ENCODE measurements around the gene RAPGEFL1.
A peak's percentile ranks its signal among the peaks of the same experiment; 100 is the strongest.
"Not testable (repeated sequence)": the region's sequence is repeated elsewhere in the genome, so short reads cannot be mapped to it uniquely, and the experiment has no call there.

RAPGEFL1 gene, protein sequence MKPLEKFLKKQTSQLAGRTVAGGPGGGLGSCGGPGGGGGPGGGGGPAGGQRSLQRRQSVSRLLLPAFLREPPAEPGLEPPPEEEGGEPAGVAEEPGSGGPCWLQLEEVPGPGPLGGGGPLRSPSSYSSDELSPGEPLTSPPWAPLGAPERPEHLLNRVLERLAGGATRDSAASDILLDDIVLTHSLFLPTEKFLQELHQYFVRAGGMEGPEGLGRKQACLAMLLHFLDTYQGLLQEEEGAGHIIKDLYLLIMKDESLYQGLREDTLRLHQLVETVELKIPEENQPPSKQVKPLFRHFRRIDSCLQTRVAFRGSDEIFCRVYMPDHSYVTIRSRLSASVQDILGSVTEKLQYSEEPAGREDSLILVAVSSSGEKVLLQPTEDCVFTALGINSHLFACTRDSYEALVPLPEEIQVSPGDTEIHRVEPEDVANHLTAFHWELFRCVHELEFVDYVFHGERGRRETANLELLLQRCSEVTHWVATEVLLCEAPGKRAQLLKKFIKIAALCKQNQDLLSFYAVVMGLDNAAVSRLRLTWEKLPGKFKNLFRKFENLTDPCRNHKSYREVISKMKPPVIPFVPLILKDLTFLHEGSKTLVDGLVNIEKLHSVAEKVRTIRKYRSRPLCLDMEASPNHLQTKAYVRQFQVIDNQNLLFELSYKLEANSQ

DNA sequence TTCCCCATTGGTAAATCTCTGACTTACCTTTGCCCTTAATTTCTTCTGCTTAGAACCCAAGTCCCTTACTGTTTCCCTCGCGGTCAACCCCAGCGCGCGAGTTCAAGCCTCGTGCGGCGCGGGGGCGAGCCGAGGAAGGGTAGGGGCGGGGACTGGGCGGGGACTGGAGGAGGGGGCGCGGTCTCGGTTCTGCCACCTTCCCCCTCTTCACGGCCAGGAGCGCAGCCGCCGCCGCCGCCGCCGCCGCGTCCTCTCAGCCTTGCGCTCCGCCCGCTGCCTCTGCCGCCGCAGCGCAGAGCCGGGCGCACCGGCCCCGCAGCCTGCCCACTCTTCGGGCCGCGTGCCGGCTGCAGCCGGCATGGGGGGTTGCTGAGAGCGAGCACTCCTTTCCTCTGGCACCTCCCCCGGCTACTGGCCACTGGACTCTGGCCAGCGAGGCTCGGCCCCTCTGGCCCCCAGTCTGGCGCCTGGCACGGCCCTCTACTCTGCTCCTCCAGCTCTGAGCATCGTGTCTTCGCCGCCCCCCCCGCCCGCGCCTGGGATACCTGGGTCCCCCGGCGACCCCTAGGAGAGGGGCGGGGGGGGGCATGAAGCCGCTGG, at the start of gene RAPGEFL1:
RAPGEFL1 (plus strand) TSS at position 196 of the 600 bp plus-strand sequence; CDS start at position 588, 392 bp downstream.
- peak; percentile 90 for DNase-seq

- no peak for DNase-seq
Observed at GRCh38 chr17:40129498-40129897, 47.8 kb upstream of the RAPGEFL1 start.

DNA sequence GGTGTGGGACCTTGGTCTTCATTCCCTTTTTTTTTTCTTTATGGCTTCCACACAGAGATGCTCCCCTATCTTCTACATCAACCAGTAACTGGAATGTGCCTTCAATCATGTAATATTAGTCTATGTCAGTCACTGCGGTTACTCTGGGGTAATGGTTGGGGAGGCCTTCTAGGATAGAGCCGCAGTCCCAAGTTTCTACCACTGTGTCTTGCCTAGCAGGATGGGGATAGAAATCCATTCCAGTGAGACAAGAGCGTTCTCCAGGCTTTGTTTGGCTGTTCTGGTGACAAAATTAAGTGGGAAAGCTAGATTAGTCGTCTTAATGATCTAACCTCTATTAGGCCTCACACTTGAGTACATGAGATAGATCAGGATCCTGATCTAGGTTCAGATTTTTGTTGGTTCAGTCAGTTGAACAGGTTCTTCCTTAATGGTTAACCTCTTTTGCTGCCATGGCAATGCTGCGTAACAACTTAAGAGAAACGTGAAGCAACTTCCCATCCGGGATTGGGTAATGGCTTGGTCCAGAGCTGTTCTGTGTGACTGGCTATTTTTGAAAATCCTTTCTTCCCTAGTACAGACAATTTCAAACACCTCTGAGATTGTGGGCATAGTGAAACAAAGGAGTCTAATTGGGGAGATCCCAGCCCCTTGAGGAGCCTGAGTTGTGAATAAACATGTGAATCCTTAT, 46.8 kb upstream of the RAPGEFL1 start:
- DNase-seq = no peak

GRCh38 chr17:40134184-40134583, 43.1 kb upstream of the RAPGEFL1 start:
- DNase-seq = no peak

DNA sequence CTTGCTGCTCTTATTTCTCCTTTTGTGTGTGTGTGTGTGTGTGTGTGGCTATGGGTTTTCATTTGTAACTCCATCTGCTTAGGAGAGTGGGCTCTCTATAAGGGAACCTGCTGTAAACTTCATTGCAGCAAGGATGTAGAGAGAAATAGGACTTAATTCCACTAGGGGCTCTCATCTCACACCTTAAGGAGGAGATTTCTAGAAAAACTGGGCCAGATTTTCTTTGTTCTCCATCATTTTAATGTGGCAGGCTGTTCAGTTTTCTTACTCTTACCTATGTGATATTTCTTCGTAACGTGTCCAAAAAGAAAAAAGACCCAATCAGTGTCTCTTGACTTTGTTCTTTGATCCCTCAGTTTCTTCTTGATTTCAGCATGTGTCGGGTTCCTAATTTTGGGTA, 41.5 kb upstream of the RAPGEFL1 start:
- DNase-seq = no peak

DNA sequence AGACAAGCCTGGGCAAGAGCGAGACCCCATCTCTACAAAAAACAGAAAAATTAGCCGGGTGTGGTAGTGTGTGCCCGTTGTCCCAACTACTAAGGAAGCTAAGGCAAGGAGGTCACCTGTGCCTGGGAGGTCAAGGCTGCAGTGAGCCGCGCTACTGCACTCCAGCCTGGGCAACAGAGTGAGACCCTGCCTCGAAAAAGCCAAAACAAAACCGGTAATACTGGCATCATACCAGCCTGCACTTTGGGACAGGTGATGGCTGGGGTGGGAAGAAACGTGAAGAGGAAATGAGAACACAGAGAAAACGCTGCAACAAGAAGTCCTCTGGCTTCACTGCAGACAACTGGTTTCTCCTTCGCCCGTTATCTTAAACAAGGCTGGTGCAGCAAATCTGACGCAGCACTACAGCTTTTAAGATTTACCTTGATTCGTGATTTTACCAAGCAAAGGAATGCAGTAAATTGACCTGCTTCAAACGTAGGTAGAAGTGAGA, 37.7 kb upstream of the RAPGEFL1 start:
- DNase-seq = peak; percentile 3

- DNase-seq = not testable (repeated sequence)
Observed at GRCh38 chr17:40143166-40143565, 34.1 kb upstream of the RAPGEFL1 start.

DNA sequence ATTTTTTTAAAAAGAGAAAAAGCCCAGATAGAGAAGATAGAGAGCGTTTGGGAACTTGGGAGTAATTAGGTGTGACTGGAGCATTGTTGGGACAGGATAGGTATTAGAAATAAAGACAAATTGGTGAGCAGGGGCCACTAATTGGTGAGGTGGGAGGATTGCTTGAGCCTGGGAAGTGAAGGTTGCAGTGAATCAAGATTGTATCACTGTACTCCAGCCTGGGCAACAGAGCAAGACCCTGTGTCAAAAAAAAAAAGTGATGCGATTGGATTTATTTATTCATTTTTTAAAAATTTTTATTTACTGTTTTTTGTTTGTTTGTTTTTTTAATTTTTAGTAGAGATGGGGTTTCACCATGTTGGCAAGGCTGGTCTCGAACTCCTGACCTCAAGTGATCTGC, 31.8 kb upstream of the RAPGEFL1 start:
- no peak for DNase-seq

- no peak for DNase-seq
Observed at GRCh38 chr17:40148527-40148926, 28.7 kb upstream of the RAPGEFL1 start.

DNA sequence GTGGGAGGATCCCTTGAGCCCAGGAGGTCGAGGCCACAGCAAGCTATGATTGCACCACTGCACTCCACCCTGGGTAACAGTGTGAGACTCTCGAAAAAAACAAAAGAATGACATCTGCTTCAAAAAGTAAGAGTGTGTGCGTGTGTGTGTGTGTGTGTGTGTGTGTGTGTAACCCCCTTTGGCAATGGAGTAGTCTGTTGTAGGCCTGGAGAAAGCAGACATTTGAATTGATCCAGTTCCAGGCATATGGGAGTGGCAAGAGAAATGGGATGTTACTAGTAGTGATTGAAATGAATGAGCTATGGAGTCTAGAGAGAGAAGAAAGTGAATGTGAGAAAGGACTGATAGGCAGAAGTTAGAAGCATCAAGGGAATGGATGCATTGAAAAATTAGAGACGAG, 27.0 kb upstream of the RAPGEFL1 start:
- DNase-seq = no peak

GRCh38 chr17:40151414-40151963, 25.8 kb upstream of the RAPGEFL1 start:
- no peak for DNase-seq

GRCh38 chr17:40153603-40154236, 23.6 kb upstream of the RAPGEFL1 start:
- no peak for DNase-seq

GRCh38 chr17:40157973-40158372, 19.3 kb upstream of the RAPGEFL1 start:
- no peak for DNase-seq

- DNase-seq = no peak
Observed at GRCh38 chr17:40158438-40159013, 18.7 kb upstream of the RAPGEFL1 start.

- DNase-seq = no peak
Observed at GRCh38 chr17:40159456-40159855, 17.8 kb upstream of the RAPGEFL1 start.

GRCh38 chr17:40167685-40168261, 9.5 kb upstream of the RAPGEFL1 start:
- DNase-seq = no peak

DNA sequence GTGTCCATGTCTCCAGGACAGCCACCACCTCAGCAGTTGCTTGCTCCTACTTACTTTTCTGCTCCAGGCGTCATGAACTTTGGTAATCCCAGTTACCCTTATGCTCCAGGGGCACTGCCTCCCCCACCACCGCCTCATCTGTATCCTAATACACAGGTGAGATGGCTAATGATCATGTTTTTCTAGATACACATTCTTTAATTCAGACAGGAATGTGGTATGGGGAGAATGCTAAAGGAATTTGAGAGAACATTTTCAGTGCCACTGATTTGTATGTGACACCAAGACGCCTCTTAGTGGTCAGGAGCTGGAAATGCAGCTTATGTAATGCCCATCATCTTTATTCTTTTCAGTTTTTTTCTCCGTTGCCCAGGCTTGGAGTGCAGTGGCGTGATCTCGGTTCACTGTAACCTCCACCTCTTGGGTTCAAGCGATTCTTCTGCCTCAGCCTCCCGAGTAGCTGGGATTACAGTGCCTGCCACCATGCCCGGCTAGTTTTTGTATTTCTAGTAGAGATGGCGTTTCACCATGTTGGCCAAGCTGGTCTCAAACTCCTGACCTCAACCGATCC, 8.9 kb upstream of the RAPGEFL1 start:
- no peak for DNase-seq

DNA sequence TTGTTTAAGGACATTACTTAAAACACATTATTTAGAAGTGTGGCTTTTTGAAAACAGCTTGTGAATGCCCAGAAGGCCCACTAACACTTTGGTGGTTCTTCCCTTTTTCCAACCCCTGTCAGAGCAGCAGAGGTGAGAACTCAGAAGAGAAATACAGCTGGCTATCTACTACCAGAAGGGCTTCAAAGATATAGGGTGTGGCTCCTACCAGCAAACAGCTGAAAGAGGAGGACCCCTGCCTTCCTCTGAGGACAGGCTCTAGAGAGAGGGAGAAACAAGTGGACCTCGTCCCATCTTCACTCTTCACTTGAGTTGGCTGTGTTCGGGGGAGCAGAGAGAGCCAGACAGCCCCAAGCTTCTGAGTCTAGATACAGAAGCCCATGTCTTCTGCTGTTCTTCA, 6.9 kb upstream of the RAPGEFL1 start:
- DNase-seq = no peak

- DNase-seq = no peak
Observed at GRCh38 chr17:40171750-40172149, 5.5 kb upstream of the RAPGEFL1 start.

GRCh38 chr17:40173091-40173777, 4.0 kb upstream of the RAPGEFL1 start:
- DNase-seq = no peak

GRCh38 chr17:40173778-40174135, 3.5 kb upstream of the RAPGEFL1 start:
- no peak for DNase-seq
